ENCODE measurements around the gene TMEM50B.

The TMEM50B gene

DNA sequence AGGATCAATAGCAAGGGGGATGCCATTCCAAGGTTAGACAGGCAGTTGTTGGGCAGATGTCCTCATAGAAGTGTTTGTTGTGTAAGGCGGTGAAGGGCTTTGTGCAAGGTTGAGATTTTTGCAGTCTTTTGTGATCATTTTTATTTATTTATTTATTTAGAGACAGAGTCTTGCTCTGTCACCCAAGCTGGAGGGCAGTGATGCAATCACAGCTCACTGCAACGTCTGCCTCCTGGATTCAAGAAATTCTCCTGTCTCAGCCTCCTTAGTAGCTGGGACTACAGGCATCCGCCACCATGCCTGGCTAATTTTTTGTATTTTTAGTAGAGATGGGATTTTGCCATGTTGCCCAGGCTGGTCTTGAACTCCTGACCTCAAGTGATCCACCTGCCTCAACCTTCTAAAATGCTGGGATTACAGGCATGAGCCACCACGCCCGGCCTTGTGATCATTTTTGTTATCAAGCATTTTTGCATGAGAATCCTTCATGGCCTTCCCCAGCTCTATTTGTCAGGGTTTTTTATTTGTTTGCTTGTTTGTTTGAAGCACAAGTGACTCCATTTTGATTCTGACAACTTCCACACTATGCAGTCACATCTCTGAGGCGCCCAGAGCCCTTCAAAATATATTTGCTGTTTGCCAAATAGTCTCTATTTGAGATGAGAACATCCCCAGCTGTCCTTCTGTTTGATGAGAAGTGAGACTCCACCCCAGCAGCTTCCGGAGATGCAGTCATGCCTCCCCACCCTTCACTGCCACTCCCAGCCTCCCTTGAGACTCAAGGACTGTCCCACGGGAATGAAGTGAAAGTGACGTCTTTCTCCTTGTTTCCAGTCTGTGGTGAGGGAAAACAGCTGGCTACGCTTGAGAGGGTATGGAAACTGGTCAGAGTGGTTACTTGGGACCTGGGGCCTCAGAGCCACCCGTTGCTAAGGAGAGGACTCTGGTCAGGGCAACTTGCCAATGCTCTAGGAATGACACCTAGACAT, 38.0 kb downstream of the TMEM50B start:
- no peak for TF ChIP-seq TCF4 (CRISPR knock-in tag; IDR thresholded peaks at IDR 0.05; ENCODE audit: borderline replicate concordance)
- TF ChIP-seq ZNF565 (CRISPR knock-in tag; conservative IDR thresholded peaks at IDR 0.05; ENCODE audit: low read depth): no peak
- no peak for TF ChIP-seq CREB5 (CRISPR knock-in tag; IDR thresholded peaks at IDR 0.05; ENCODE audit: low read depth)
- TF ChIP-seq RARB (CRISPR knock-in tag; IDR thresholded peaks at IDR 0.05): no peak
- TF ChIP-seq OSR1 (CRISPR knock-in tag; IDR thresholded peaks at IDR 0.05): no peak
- TF ChIP-seq TOX (CRISPR knock-in tag; IDR thresholded peaks at IDR 0.05; ENCODE audit: borderline replicate concordance): no peak
- no peak for TF ChIP-seq ZC3H10 (CRISPR knock-in tag; IDR thresholded peaks at IDR 0.05)
- no peak for TF ChIP-seq CSDC2 (CRISPR knock-in tag; IDR thresholded peaks at IDR 0.05)
- no peak for TF ChIP-seq CSRNP3 (CRISPR knock-in tag; IDR thresholded peaks at IDR 0.05)
- no peak for TF ChIP-seq ESRRG (CRISPR knock-in tag; IDR thresholded peaks at IDR 0.05)
- no peak for TF ChIP-seq TSHZ2 (CRISPR knock-in tag; IDR thresholded peaks at IDR 0.05)
- no peak for TF ChIP-seq GLIS3 (CRISPR knock-in tag; IDR thresholded peaks at IDR 0.05)
- TF ChIP-seq SNAI2 (CRISPR knock-in tag; IDR thresholded peaks at IDR 0.05): no peak
- no peak for TF ChIP-seq BACH2 (CRISPR knock-in tag; IDR thresholded peaks at IDR 0.05; ENCODE audit: borderline replicate concordance)
- TF ChIP-seq, protein P1, sequence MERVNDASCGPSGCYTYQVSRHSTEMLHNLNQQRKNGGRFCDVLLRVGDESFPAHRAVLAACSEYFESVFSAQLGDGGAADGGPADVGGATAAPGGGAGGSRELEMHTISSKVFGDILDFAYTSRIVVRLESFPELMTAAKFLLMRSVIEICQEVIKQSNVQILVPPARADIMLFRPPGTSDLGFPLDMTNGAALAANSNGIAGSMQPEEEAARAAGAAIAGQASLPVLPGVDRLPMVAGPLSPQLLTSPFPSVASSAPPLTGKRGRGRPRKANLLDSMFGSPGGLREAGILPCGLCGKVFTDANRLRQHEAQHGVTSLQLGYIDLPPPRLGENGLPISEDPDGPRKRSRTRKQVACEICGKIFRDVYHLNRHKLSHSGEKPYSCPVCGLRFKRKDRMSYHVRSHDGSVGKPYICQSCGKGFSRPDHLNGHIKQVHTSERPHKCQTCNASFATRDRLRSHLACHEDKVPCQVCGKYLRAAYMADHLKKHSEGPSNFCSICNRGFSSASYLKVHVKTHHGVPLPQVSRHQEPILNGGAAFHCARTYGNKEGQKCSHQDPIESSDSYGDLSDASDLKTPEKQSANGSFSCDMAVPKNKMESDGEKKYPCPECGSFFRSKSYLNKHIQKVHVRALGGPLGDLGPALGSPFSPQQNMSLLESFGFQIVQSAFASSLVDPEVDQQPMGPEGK (CRISPR knock-in tag; IDR thresholded peaks at IDR 0.05; ENCODE audit: borderline replicate concordance): no peak
- TF ChIP-seq POU6F1 (CRISPR knock-in tag; IDR thresholded peaks at IDR 0.05; ENCODE audit: borderline replicate concordance, low read depth): no peak
- ATAC-seq: no peak; the same call in 2 of the 3 replicates

GRCh38 chr21:33437140-33437539, 42.6 kb downstream of the TMEM50B start:
- no peak for ATAC-seq
- TF ChIP-seq RARB (CRISPR knock-in tag; IDR thresholded peaks at IDR 0.05): no peak
- TF ChIP-seq SNAI2 (CRISPR knock-in tag; IDR thresholded peaks at IDR 0.05): no peak
- TF ChIP-seq ZC3H10 (CRISPR knock-in tag; IDR thresholded peaks at IDR 0.05): no peak
- no peak for TF ChIP-seq OSR1 (CRISPR knock-in tag; IDR thresholded peaks at IDR 0.05)
- TF ChIP-seq ESRRG (CRISPR knock-in tag; IDR thresholded peaks at IDR 0.05): no peak
- no peak for TF ChIP-seq ZNF565 (CRISPR knock-in tag; conservative IDR thresholded peaks at IDR 0.05; ENCODE audit: low read depth)
- TF ChIP-seq BACH2 (CRISPR knock-in tag; IDR thresholded peaks at IDR 0.05; ENCODE audit: borderline replicate concordance): no peak
- TF ChIP-seq CSRNP3 (CRISPR knock-in tag; IDR thresholded peaks at IDR 0.05): no peak
- TF ChIP-seq TCF4 (CRISPR knock-in tag; IDR thresholded peaks at IDR 0.05; ENCODE audit: borderline replicate concordance): no peak
- no peak for TF ChIP-seq TOX (CRISPR knock-in tag; IDR thresholded peaks at IDR 0.05; ENCODE audit: borderline replicate concordance)
- TF ChIP-seq GLIS3 (CRISPR knock-in tag; IDR thresholded peaks at IDR 0.05): no peak
- no peak for TF ChIP-seq POU6F1 (CRISPR knock-in tag; IDR thresholded peaks at IDR 0.05; ENCODE audit: borderline replicate concordance, low read depth)
- no peak for TF ChIP-seq ZNF70 (CRISPR knock-in tag; IDR thresholded peaks at IDR 0.05)
- no peak for TF ChIP-seq CSDC2 (CRISPR knock-in tag; IDR thresholded peaks at IDR 0.05)
- no peak for TF ChIP-seq ARNTL (CRISPR knock-in tag; IDR thresholded peaks at IDR 0.05; ENCODE audit: borderline replicate concordance, low read depth)
- TF ChIP-seq, protein P1 (CRISPR knock-in tag; IDR thresholded peaks at IDR 0.05; ENCODE audit: borderline replicate concordance): no peak
